ENCODE measurements around the gene KRT15. TPM values are rescaled to one million over a fixed set of nuclear protein-coding genes. Genes with fewer than 3 reads are reported as not detected.

KRT15 gene
- total and polyA plus RNA-seq, 2 of the 8 experiments (the other 6 are each of a cell fraction or from before 2014, with no cell fraction given): 0.11 to 0.13 TPM

GRCh38 chr17:41563607-41564170 lies 45.0 kb upstream of the KRT15 start (continued):
- TF ChIP-seq SAP30 (IDR thresholded peaks at IDR 0.05; ENCODE audit: insufficient read depth, insufficient replicate concordance, low read length): no peak
